K562 treated with DMSO at 1 percent for 4 hours (cell line): Measurements from ENCODE around the gene CEMIP. TPM values are rescaled to one million over a fixed set of nuclear protein-coding genes. Genes with fewer than 3 reads are reported as not detected.

ENCODE experiments used
- total RNA-seq: library from RNA; unstranded; fragments of 300-600 nt; gene quantifications from 2 replicates; pipeline ENCODE4 v1.2.3, GENCODE V29; 2022; ENCODE audit not compliant: insufficient read depth

CEMIP gene, protein sequence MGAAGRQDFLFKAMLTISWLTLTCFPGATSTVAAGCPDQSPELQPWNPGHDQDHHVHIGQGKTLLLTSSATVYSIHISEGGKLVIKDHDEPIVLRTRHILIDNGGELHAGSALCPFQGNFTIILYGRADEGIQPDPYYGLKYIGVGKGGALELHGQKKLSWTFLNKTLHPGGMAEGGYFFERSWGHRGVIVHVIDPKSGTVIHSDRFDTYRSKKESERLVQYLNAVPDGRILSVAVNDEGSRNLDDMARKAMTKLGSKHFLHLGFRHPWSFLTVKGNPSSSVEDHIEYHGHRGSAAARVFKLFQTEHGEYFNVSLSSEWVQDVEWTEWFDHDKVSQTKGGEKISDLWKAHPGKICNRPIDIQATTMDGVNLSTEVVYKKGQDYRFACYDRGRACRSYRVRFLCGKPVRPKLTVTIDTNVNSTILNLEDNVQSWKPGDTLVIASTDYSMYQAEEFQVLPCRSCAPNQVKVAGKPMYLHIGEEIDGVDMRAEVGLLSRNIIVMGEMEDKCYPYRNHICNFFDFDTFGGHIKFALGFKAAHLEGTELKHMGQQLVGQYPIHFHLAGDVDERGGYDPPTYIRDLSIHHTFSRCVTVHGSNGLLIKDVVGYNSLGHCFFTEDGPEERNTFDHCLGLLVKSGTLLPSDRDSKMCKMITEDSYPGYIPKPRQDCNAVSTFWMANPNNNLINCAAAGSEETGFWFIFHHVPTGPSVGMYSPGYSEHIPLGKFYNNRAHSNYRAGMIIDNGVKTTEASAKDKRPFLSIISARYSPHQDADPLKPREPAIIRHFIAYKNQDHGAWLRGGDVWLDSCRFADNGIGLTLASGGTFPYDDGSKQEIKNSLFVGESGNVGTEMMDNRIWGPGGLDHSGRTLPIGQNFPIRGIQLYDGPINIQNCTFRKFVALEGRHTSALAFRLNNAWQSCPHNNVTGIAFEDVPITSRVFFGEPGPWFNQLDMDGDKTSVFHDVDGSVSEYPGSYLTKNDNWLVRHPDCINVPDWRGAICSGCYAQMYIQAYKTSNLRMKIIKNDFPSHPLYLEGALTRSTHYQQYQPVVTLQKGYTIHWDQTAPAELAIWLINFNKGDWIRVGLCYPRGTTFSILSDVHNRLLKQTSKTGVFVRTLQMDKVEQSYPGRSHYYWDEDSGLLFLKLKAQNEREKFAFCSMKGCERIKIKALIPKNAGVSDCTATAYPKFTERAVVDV (N-terminal part only)
- not detected in 2 replicates for total RNA-seq

DNA sequence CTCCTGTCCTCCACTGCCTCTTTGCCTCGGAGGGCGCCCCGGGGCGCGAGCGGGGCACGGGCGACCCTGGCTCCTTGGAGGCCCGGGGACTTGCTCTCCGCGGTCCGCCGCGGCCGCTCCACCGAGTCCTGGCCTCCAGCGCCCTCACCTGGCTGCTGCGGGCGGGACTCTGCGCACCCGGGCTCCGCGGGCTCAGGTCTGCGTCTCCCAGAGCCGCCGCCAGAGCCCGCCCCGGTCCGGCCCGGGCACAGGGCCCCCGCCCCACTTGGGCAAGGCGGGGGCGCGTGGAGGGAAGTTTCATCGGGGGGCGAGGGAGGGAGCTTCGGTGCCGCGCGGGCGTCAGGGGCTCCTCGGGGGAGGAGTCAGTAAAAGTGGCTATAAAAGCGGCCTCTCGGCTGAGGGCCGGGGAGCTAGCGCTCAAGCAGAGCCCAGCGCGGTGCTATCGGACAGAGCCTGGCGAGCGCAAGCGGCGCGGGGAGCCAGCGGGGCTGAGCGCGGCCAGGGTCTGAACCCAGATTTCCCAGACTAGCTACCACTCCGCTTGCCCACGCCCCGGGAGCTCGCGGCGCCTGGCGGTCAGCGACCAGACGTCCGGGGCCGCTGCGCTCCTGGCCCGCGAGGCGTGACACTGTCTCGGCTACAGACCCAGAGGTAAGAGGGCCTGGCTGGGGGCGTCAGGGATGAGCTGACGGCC, at the start of gene CEMIP:
TSS of gene CEMIP (plus strand) at position 407 of the 694 bp plus-strand sequence. CDS start 94,510 bp downstream, outside the sequence.

DNA sequence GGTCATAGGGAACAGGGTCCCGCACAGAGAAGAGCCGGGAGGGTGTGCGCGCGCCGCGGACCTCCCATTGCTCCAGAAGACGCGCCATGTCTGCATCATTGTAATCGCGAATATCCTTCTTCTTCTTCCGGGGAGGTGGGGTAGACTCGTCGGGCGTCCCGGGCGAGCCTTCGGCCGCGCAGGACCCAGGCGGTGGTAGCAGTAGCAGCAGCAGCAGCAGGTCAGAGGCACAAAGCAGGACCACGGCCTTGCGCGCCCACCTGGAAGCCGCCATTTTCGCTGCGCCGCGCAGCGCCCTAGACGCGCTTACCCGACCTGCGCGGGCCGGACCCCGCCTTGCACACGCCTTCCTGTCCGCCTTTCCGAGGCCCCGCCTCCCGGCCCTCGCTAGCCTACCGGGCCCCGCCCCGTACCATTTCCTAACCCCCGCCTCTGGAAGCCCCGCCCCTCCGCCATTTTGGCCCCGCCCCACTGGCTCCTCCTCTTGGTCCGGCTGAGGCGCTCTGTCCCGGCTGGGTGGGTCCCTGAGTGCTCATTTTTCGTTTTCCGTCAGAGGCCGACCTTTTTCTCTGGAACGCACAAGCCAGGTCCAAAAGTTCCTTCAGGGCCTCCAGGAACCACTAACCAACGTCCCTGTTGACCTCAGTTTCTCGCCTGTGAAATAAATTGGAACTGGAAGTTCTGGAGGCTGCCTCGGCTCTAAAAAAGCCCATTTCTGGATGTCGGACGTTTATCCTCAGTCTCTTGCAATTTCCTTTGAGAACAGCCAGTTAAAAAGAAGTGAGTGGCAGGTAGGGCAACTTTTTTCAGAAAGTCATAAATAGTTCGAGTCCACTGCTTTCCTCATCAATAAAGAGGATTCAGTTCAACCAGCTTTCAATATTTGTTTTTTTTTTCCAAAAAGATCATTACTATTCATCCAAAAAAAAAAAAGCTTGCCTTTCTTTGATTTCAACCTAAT, 210.6 kb downstream of the CEMIP start, which contains the start of gene MESD:
TSS of gene MESD (minus strand) at position 302 of the 961 bp plus-strand sequence. CDS start at position 274, 28 bp downstream.

DNA sequence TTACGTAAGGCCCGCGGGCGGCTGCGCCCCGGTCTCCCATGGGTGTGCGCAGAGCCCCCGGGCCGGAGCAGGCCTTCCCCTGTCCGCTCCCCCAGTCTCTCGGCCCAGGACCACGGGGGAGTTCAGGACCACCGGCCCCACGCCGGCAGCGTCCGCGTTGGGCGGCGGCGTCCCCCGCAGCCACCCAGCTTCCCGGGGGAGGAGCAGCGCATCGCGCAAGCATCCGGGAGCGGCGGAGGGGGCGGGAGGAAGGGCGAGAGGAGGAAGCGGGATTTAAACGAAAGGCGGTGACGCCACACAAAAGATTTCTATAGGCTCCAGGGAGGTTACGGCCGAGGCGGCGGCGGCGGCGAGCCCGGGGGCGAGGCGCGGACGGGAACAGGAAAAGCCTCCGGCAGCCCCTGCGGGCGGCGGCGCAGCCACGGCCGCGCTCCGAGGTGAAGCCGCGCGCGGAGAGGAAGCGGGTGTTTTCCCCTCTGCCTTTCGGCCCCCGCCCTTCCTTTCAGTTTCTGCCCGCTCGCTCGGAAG, 221.5 kb downstream of the CEMIP start, which contains the start of gene TLNRD1:
TSS of gene TLNRD1 (plus strand) at position 300 of the 528 bp plus-strand sequence. CDS start 1,349 bp downstream, outside the sequence.

Other genes with a start within 250 kb of the CEMIP start
- gene ABHD17C, start 84.1 kb upstream of the CEMIP start, total RNA-seq, result 0.85 TPM in 1 of 2 replicates, not detected in the other
- 17.5 and 21.3 TPM in 2 replicates for gene MESD, start 210.4 kb downstream of the CEMIP start, total RNA-seq
- 24.2 and 25.3 TPM in 2 replicates for gene TLNRD1, start 221.6 kb downstream of the CEMIP start, total RNA-seq